Stomach (tissue), 9 donors: ENCODE data around the gene TUBB1. TPM values are rescaled to one million over a fixed set of nuclear protein-coding genes. Genes with fewer than 3 reads are reported as not detected.

Experiments
- DNase-seq, 2 donors: peaks; one replicate each; pipeline versions ENCODE4 v3.0.0 to v3.0.0-alpha.2; 2013 to 2019
- H3K27ac ChIP-seq, 5 donors: fragments of 200-600 bp in 4 of 5; sonication (generic) in 4 of 5; one replicate each; pipeline ENCODE4 v1.5.1; 2013 to 2019; ENCODE audit warnings: mild to moderate bottlenecking in 1 of 5, moderate library complexity in 1 of 5
- H3K27me3 ChIP-seq, 3 donors: fragments of 200-600 bp; sonication (generic); one replicate each; pipeline ENCODE4 v1.5.1; 2017 to 2019; ENCODE audit warnings: mixed run types in 1 of 3
- H3K36me3 ChIP-seq, 4 donors: fragments of 200-600 bp; sonication (generic); 1 replicate in 3 of 4; 2 replicates in 1 of 4; pipeline ENCODE4 v1.5.1; 2016 to 2019
- H3K4me1 ChIP-seq, 4 donors: fragments of 200-600 bp; sonication (generic); one replicate each; pipeline ENCODE4 v1.5.1; 2016 to 2019
- H3K4me3 ChIP-seq, 4 donors: fragments of 200-600 bp; sonication (generic) in 3 of 4; one replicate each; pipeline ENCODE4 v1.5.1; 2016 to 2019; ENCODE audit warnings: mild to moderate bottlenecking in 1 of 4
- H3K9me3 ChIP-seq, 4 donors: fragments of 200-600 bp; sonication (generic); one replicate each; pipeline ENCODE4 v1.5.1; 2016 to 2019
- EP300 ChIP-seq: sonication (generic); formaldehyde crosslinking; IDR thresholded peaks from one replicate; pipeline ENCODE4 v1.6.1; 2017; ENCODE audit warnings: antibody characterized with exemption
- POLR2A ChIP-seq, 4 donors: fragments of 450-650 bp; IDR thresholded peaks; one replicate each; pipeline ENCODE4 v1.6.1; 2016; ENCODE audit warnings: antibody characterized with exemption in 4 of 4, control low read depth in 2 of 4, mild to moderate bottlenecking in 1 of 4, moderate library complexity in 1 of 4
- POLR2AphosphoS5 ChIP-seq, 3 donors: sonication (generic); formaldehyde crosslinking; IDR thresholded peaks; one replicate each; pipeline ENCODE4 v1.6.1; 2016; ENCODE audit warnings: antibody characterized with exemption in 3 of 3
- WGBS, 5 donors: extraction: QIAGEN DNeasy Blood & Tissue Kit in 3 of 5; methylation state at CpG; one replicate each; pipeline versions ENCODE4 v1.1.5 to v1.1.7; 2013 to 2018; 5-methylcytosine and 5-hydroxymethylcytosine counted together
- intact Hi-C: fragments of 100-400 bp; cut with DNase I; formaldehyde crosslinking; loops from one replicate; pipeline ENCODE4 v1.15.1; 2023; ENCODE audit warnings: low total_unique reads
- polyA plus RNA-seq, 3 donors: library from polyadenylated mRNA; stranded (reverse); fragments of 200-250 nt; gene quantifications; one replicate each; pipeline ENCODE4 v1.2.3, GENCODE V29; 2013
- total RNA-seq, 5 donors: library from RNA; depleted of rRNA; stranded (reverse); fragments of >200 nt; gene quantifications; one replicate each; pipeline versions ENCODE4 v1.1.0 to v1.2.3, GENCODE V29; 2014 to 2016
- TF ChIP-seq, protein P1 (sequence below), 7 experiments: fragments of 450-650 bp in 4 of 7; fragments of 200-600 bp in 3 of 7; sonication (generic) in 3 of 7; IDR thresholded peaks; one replicate each; pipeline ENCODE4 v1.5.1; 2016 to 2019; ENCODE audit warnings: antibody characterized with exemption in 7 of 7, control low read depth in 2 of 7, mild to moderate bottlenecking in 1 of 7
- donor health status: healthy with polysubstance abuse.
- donor health status: Bipolar disorder and iron deficiency.
- donor health status: healthy.

The TUBB1 gene
- total and polyA plus RNA-seq, 8 donors, result 0.03 to 0.55 (median 0.12) TPM; not detected in 5

- H3K27ac ChIP-seq, result no peak overlapping the region
- H3K36me3 ChIP-seq, result peaks cover 41 to 66% (median 56%) of the 10 kb centered on the region in 4 donors
- TF ChIP-seq, protein P1, sequence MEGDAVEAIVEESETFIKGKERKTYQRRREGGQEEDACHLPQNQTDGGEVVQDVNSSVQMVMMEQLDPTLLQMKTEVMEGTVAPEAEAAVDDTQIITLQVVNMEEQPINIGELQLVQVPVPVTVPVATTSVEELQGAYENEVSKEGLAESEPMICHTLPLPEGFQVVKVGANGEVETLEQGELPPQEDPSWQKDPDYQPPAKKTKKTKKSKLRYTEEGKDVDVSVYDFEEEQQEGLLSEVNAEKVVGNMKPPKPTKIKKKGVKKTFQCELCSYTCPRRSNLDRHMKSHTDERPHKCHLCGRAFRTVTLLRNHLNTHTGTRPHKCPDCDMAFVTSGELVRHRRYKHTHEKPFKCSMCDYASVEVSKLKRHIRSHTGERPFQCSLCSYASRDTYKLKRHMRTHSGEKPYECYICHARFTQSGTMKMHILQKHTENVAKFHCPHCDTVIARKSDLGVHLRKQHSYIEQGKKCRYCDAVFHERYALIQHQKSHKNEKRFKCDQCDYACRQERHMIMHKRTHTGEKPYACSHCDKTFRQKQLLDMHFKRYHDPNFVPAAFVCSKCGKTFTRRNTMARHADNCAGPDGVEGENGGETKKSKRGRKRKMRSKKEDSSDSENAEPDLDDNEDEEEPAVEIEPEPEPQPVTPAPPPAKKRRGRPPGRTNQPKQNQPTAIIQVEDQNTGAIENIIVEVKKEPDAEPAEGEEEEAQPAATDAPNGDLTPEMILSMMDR (IDR thresholded peaks at IDR 0.05), result no peak
- TF ChIP-seq EP300 (no peak), POLR2A (IDR thresholded peaks at IDR 0.05) (no peak), POLR2AphosphoS5 (IDR thresholded peaks at IDR 0.05) (no peak)
- WGBS, 5 donors, result 74 to 87% (median 85%) methylated on average over 2 of the region's 2 CpGs
- intact Hi-C loops, result no loop called here
- H3K9me3 ChIP-seq, result no peaks in the 10 kb centered on the region
- H3K4me1 ChIP-seq, result peaks cover 27 to 37% (median 34%) of the 10 kb centered on the region in 4 donors
- H3K27me3 ChIP-seq, result no peaks in the 10 kb centered on the region
- H3K4me3 ChIP-seq, result no peak overlapping the region
- DNase-seq, result no peak
These were observed 14.5 kb downstream of the TUBB1 start for GRCh38 chr20:59033616-59034165.

DNA sequence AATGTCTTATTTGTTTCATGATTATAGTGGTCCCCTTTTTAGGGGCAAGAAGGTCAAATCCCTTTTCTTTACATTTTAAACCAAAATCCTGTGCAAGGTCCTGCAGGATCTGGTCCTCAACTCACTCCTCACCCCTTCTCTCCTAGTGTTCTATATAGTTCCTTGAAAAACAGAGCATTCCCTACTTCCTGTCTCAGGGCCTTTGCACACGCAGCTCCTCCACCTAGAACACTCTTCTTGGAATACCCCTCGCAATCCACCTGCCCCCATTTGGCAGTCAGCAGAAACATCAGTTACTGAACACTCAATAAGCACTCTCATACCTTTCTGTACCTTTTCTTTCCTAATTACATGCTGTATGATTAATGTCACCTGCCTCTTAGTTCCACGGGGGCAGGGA lies 16.2 kb downstream of the TUBB1 start:
- 94 to 97% (median 96%) methylated on average over 3 of the region's 3 CpGs for WGBS, 5 donors
- no peak for DNase-seq
- TF ChIP-seq, protein P1 (IDR thresholded peaks at IDR 0.05), result no peak
- TF ChIP-seq POLR2AphosphoS5 (IDR thresholded peaks at IDR 0.05), result no peak
- H3K27ac ChIP-seq, result no peak overlapping the region
- no peaks in the 10 kb centered on the region for H3K27me3 ChIP-seq
- H3K4me1 ChIP-seq, result peaks cover 18 to 37% (median 30%) of the 10 kb centered on the region in 4 donors
- H3K9me3 ChIP-seq, result no peaks in the 10 kb centered on the region
- H3K4me3 ChIP-seq, result no peak overlapping the region
- H3K36me3 ChIP-seq, result peaks cover 33 to 57% (median 45%) of the 10 kb centered on the region in 4 donors
- intact Hi-C loops, result no loop called here

DNA sequence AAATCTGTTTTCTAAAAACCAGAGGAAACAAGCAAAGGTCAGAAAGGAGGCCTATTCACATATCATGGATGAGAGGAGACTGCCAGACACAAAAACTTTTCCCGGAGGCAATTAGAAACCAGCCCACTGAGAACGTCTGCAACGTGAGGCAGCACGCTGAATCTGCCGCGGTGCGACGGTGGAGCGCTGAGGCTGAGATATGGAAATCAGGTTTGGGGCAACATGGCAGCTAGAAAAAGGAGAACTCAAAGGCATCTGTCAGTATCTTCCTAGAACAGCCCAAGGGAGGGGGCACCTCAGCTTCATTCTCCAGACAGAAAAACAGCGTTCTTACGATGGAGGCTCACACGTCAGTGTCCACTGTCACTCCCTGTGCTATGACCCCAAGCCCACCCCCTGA lies 18.2 kb downstream of the TUBB1 start:
- no peak overlapping the region for H3K27ac ChIP-seq
- no peak for DNase-seq
- intact Hi-C loops, result no loop called here
- H3K4me3 ChIP-seq, result no peak overlapping the region
- no peak for TF ChIP-seq POLR2A (IDR thresholded peaks at IDR 0.05)
- TF ChIP-seq, protein P1 (IDR thresholded peaks at IDR 0.05), result no peak
- 92 to 95% (median 94%) methylated on average over 12 of the region's 12 CpGs for WGBS, 5 donors
- peaks cover 33 to 59% (median 45%) of the 10 kb centered on the region in 4 donors for H3K36me3 ChIP-seq
- H3K4me1 ChIP-seq, result peaks cover 20 to 41% (median 35%) of the 10 kb centered on the region in 4 donors
- H3K9me3 ChIP-seq, result no peaks in the 10 kb centered on the region
- no peaks in the 10 kb centered on the region for H3K27me3 ChIP-seq

DNA sequence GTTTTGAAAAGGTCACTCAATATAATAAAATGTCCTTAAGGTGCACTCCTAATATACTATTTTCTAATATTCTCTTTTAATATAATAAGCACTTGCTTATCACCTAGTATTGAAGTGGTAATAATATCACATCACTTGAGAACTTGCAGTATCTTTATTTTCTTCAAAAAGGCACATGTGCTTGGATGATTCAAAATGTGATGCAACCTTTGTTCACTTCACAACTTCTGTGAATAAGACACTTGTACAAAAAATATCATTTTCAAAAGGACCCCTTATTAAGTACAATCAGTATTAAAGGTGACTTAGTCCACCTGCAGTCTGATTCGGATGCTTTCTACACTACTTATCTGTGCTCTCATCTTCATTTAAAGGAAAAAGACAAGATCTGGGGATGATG lies 20.0 kb downstream of the TUBB1 start:
- Histone ChIP-seq H3K4me3 (no peak overlapping the region), H3K27ac (no peak overlapping the region), H3K4me1 (peaks cover 27 to 44% (median 37%) of the 10 kb centered on the region in 4 donors), H3K27me3 (no peaks in the 10 kb centered on the region), H3K36me3 (peaks cover 33 to 53% (median 41%) of the 10 kb centered on the region in 4 donors), H3K9me3 (no peaks in the 10 kb centered on the region)
- TF ChIP-seq POLR2AphosphoS5 (IDR thresholded peaks at IDR 0.05), result no peak
- no peak for TF ChIP-seq EP300
- TF ChIP-seq POLR2A (IDR thresholded peaks at IDR 0.05), result no peak
- TF ChIP-seq, protein P1 (IDR thresholded peaks at IDR 0.05), result no peak
- WGBS, 5 donors, result 65 to 82% (median 73%) methylated on average over 1 of the region's 1 CpG
- intact Hi-C loops, result no loop called here
- DNase-seq, result no peak
